GM19043 (cell line): ENCODE measurements around the gene KISS1R.

ENCODE experiments used
- ATAC-seq: cut with Tn5 transposase; IDR thresholded peaks from one replicate; pipeline ENCODE4 v1.9.1; 2021; ENCODE audit warnings: low read depth; ENCODE audit not compliant: unreplicated experiment

KISS1R gene

DNA sequence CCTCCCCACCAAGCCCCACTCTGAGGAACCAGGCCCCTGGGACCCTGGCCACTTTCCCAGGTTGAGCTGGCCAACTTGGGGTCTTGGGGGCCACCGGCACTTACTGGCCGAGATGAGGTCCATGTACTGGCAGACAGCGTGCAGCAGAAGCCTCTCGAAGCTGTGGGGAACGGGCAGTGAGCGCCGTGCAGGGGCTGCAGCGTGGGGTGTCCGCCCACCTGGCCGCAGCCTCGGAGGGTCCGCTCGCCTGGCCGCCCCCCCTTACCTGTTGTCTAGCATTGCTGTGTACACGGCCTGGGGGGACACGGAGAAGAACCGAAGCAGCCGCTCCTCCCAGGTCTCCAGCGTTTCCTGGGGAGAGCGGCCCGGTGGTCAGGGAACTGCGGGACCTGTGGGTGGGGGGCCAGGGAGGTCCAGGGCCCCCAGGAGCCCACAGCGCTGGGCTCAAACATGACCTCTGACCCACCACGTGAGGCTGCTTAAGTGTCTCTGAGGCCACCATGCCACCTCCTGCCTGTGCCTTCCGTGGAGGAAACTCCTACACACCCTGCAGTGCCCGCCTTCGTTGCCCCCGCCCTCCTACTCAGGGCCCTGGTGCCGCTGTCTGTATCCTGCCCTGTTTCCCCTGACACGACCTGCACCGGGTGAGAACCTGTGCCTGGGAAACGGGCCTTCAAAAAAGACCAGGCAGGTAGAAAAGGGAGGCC is 17.6 kb upstream of the KISS1R start:
- ATAC-seq = no peak

DNA sequence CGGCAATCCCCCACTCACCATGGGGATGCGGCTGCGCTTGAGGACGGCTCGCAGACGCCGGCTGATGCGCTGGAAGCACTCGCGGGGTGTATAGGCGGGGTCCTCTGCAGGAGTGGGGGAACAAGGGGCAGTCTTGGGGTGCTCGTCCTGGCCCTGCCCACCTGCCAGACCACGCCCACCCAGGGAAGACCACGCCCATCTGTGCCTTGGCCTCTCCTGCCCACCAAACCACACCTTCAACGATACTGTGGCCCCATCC is 17.2 kb upstream of the KISS1R start:
- no peak for ATAC-seq

DNA sequence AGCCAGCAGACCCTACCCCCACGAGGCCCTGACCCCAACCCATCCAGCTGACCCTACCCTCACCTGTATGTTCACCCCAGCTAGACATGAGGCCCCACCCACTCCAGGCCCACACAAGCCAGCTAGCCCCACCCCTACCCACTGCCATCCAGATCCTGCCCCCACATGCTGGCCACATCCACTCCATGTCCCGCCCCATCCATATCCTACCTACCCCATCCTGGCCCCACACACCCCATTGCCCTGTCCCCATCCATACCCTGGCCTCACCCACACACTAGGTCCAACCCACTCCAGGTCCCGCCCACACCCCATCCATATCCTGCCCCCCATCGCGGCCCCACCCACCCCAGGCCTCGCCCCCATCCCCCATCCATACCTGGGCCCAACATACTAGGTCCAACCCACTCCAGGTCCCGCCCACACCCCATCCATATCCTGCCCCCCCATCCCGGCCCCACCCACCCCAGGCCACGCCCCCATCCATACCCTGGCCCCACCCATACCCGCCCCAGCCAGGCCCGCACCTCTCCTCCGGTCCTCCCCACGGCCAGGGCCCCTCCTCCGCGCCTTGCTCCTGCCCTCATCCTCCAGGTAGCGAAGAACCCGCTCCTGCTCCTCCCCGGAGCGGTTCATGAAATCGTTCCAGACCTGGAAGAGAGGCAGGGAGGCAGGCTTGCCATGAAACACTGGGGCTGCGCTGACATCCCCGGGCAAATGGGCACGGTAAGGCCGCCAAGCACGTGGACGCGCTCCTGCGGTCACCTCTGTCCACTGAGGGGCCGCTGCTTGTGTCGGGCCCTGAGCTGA is 16.6 kb upstream of the KISS1R start:
- no peak for ATAC-seq

DNA sequence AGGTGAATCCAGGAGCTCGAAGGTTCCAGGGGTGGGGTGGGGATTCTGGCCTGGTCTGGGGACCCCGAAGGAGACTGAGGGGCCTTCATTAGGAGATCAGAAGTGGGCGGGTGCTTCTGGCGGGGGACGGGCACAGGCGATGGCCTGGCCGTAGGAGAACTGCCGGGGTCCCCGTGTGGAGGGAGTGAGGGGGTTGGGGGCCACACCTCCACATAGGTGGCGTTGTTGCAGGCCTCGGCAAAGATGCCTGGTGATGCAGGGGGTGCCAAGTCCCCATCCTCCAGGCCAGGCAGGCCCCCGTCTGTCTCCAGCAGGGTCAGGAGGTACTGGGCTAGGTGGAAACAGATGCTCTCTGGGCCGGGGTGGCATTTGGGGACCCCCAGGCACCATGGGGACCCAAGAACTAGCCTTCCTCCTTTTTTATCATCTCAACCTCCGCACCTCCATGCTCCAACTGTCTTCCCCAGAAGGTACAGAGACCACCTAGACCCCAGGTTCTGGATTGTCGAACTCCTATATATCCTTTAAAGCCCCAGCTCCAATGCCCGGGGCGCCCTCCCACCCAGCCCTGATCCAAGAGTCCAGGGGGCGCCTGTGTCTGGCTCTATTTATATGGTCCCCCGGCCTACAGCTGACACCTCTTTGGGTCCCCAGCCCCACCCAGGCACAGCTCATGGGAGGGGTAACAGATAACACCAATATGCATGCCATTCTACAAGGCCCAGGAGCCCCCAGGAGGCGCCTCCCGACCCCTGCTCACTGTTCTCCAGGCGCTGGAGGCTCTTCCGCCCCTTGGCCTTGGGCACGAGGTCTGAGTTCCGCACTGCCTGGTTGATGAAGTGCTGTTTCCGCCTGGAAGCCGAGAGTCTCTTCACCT is 15.7 kb upstream of the KISS1R start:
- ATAC-seq = no peak

DNA sequence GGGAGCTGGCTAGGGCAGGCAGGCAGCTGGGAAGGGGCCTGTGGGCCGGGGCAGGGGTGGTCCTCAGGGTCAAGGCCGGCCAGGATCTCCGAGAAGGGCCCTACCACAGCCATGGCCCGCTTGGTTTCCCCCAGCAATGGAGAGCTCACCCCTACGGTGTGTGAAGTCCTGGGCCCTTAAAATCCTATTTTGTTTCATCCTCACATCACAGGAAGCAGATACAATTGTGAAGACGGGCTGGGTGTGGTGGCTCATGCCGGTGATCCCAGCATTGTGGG is 15.1 kb upstream of the KISS1R start:
- no peak for ATAC-seq

DNA sequence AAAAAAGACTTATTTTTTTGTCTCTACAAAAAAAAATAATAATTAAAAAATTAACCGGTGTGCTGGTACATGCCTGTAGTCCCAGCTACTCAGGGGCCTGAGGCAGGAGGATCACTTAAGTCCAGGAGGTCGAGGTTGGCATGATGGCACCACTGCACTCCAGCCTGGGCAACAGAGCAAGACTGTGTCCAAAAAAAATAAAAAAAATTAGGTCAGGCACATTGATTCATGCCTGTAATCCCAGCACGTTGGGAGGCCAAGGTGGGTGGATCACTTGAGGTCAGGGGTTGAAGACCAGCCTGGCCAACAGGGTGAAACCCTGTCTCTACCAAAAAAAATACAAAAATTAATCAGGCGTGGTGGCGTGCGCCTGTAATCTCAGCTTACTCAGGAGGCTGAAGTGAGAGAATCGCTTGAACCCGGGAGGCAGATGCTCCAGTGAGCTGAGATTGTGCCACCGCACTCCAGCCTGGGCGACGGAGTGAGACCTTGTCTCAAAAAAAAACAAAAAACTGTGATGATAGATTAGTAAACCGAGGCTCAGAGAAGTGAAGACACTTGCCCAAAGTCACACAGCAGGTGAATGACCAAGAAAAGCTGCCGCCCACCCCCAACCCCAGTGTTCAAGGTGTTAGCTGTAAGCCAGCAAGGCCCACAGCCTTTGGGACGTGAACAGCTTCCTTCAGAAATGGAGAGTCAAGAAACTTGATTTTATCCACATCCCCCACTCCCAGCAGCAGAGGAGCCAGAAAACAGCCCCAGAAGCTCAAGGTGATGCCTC is 14.5 kb upstream of the KISS1R start:
- ATAC-seq = no peak

DNA sequence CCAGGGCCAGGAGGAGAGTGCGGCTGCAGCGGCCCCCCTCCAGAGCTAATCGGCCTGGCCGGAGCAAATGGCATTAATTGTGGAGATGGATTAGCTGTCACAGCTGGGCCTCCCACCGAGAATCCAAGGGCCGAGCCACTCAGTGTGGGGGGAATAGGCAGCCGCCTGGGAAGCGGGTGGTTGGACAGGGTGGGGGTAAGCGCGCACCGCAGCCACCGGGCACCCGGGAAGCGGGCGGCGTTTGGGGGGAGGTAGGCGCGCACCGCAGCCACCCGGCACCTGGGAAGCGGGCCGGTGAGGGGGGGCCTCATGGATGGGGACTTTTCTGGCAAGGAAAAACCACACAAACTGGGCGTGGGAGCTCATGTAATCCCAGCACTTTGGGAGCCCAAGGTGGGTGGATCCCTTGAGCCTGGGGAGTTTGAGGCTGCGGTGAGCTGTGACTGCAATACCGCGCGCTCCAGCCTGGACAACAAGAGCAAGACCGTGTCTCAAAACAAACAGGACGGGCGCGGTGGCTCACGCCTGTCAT is 13.8 kb upstream of the KISS1R start:
- no peak for ATAC-seq

DNA sequence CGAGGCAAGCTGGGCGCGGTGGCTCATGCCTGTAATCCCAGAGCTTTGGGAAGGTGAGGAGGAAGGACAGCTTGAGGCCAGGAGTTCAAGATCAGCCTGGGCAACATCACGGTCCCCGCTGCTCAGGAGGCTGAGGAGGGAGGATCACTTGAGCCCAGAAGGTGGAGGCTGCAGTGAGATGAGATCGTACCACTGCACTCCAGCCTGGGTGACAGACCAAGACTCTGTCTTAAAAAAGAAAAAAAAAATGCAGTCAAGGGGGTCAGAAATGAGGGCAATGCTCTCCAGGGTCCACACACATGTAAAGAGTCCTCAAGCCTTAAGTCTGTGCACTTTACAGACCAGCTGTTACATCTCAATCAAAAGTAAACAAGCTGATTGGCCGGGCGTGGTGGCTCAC is 12.6 kb upstream of the KISS1R start:
- ATAC-seq = no peak

DNA sequence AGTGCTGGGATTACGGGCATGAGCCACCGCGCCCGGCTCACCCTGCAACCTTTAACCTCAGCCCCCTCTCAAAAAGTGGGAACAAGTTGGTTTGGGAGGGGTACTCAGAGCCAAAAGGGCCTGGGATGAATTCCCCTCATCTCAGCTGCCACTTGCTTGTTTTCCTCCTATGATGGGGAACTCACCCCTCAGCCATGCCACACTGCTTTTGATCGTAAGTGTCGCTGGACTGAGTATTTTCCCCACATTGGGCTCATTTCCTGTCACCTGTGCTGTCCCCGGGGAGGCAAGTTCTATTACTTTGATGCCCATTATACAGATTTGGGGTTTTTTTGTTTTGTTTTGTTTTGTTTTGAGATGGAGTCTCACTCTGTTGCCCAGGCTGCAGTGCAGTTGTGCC is 10.7 kb upstream of the KISS1R start:
- ATAC-seq = no peak

DNA sequence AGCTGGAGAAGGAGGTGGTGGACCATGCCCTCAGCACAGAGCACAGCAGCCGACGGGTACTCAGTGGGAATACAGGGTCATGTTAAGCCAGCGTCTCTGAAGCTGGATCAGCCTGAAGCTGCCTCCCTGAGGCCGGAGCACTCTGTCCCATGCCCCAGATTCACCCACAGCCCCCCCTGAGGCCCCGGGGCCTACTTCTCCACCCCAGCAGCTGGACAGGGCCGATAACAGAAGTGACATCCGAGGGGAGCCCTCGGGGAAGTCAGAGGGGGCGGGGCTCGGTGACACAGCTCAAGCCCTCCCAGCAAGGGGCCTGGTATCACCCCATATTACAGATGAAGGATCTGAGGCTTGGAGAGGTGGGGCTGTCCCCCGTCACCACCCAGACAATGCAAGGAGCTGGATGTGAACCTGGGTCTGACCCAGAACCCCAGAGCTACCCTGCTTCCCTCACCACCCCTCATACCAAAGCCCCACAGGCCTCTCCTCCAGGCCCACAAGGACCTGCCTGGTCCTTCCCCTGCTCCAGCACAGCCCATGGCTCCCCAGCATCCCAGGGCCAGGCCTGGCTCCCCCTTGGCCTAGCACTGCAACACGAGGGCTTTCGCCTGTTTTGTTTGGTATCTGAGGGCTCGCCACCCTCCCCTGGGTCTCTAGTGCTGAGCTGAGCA is 9.8 kb upstream of the KISS1R start:
- no peak for ATAC-seq

DNA sequence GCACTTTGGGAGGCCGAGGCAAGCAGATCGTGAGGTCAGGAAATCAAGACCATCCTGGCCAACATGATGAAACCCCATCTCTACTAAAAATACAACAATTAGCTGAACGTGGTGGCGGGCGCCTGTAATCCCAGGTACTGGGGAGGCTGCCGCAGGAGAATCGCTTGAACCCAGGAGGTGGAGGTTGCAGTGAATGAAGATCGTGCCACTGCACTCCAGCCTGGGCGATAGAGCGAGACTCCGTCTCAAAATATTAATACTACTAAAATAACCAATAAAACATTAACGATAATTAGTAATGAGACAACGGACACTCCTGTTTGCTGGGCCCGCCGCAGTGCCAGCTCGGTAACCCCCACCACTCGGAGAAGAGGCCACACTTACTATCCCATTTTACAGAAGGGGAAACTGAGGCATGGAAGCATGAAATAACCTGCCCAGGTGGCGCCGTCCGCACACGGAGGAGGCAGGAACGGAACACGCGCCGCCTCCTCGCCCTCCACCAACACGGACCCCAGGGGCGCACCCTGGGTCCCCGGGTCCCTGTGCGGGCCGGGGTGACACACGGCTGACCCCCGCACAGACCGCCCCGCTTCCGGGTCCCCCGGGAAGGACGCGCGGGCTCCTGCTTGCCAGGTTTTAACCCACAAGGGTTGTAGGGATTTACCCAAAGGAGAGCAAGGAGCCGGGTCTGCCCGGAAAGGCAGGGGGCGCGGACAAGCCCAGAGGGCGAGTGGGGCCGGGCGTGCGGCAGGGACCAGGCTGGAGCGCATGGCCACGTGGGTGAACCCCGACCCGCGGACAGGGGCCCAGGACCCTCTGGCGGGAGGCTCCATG is 5.7 kb upstream of the KISS1R start:
- ATAC-seq = no peak

DNA sequence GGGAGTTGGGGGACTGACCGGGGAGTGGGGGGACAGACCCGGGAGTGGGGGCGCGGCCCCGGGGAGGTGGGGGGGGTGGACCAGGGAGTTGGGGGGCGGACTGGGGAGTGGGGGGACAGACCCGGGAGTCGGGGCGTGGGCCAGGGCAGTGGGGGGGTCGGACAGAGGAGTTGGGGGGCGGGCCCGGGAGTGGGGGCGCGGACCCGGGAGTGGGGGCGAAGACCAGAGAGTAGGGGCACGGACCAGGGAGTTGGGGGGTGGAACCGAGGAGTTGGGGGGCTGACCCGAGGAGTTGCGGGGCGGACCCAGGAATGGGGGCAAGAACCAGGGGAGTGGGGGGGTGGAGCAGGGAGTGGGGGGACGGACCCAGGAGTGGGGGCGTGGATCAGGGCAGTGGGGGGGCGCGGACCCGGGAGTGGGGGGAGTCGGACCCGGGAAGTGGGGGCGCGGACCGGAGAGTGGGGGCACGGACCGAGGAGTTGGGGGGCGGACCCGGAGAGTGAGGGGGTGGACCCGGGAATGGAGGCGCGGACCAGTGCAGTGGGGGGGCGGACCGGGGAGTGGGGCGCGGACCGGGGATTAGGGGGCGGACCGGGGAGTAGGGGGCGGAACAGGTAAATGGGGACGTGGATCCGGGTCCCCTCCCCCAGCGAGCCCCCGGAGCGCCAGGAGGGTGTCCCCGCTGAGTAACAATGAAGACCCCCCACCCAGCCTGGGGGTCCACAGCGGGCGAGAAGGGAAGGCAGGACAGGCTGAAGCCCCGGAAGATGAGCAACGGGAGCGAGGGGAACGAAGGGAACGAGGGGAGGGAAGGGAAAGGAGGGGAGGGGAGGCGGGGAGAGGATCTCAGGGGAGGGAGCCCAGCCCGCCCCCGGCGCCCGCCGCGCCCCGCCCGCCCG is 4.7 kb upstream of the KISS1R start:
- ATAC-seq = no peak

DNA sequence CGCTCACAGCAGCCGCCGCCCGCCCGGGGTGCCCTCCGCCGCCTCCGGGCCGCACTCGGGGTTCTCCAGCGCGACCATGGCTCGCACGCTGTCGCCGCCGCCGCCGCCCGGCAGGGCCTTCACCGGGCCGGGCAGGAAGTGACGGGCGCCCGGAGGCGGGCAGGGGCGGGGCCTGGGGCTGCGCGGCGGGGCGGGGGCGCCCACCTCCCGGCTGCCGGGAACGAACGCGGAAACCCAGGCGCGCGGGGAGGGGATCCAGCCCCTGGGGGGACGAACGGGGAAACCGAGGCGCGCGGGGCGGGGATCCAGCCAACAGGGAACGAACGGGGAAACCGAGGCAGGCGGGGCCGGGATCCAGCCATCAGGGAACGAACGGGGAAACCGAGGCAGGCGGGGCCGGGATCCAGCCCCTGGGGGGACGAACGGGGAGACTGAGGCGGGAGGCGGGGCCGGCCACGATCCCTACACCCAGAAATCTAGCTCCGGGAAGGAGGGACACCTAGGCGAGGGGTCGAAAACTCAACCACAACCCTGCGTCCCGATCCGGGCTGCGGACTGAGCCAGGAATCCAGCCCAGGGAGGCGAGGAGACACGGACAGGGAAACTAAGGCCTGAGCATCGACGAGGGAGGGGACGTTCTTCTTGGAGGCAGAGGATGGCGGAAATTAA is 3.9 kb upstream of the KISS1R start, which contains the start of gene R3HDM4:
Gene R3HDM4, minus strand, starts transcription at position 140 of the 669 bp plus-strand sequence. Its CDS starts 62 bp downstream, at position 78.
- no peak for ATAC-seq

DNA sequence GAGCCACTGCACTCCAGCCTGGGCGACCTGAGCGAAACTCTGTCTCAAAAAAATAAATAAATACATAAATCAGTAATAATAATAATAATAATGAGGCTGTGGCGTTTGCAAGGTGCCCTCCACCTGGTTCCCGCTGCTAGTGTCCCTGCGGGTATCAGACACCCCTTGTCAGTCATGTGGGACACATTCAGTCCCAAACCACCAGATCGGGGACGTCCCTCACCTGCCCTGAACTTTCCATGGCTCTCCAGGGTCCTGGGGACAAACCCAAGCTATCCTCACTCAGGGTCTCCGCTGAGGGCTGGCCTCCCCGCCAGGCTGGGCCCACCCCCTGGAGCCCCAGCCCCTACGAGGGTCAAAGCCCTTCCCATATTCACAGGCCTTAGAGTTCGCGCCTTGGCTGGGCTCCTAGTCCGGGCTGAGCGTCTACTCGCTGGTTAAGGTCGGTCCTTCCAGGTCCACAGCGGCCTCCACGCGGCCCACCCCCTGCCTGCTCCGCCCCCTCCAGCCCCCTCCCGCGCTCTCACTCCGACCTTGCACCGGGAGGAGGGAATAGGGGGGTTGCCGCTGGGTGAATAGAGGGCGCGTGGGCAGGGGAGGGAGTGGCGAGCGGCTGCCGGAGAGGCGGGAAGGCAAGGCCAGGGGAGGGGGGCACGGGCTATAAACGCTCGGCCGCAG is 349 bp upstream of the KISS1R start:
- no peak for ATAC-seq

DNA sequence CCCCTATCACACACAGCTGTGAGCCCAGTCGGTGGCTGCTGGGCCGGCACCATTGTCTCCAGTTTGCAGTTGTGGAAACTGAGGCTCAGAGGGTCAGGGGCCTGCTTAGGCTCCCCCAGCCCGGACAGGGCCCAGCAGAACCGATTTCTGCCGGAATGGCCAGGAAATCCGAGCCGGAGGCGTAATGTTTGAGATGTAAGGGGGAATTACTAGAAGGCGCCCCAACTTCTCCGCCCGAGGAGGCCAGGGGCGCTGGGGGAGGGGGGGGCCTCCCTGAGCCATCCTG is 962 bp downstream of the KISS1R start:
- no peak for ATAC-seq

DNA sequence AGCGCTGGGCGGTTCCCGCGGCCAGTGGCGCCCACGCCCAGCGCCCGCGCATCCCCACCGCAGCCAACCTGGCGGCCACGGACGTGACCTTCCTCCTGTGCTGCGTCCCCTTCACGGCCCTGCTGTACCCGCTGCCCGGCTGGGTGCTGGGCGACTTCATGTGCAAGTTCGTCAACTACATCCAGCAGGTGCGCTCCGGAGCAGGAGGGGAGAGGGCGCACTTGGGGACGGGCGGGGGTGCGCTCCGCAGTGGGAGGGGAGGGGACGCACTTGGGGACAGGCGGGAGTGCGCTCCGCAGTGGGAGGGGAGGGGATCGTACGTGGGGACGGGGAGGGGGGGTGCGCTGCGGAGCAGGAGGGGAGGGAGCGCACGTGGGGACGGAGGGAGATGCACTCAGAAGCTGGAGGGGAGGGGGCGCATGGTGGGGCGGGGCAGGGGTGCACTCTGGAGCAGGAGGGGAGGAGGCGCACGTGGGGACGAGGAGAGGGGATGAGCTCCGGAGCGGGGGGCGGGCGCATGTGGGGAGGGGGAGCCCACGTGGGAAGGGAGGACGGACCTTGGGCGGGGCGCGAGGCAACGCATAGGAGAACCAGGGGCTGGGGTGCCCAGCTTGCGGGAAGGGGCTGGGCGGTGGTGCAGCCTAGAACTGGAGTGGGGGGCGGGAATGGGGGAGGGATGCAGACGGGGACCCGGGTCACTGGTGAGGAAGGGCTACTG is 1.5 kb downstream of the KISS1R start:
- ATAC-seq = no peak
